Common myeloid progenitor, CD34-positive (primary cell): Measurements from ENCODE around the gene COMMD8.

Experiments
- CTCF ChIA-PET: fragments of 350-600 bp; sonication (Branson Sonifier 250); formaldehyde crosslinking; loops from one replicate; lab custom pipeline; 2021; ENCODE audit warnings: antibody characterized with exemption; lab: Charles Lee
- POLR2A ChIA-PET: fragments of 350-600 bp; sonication (Branson Sonifier 250); formaldehyde crosslinking; loops from one replicate; lab custom pipeline; 2021; ENCODE audit warnings: antibody characterized with exemption; lab: Charles Lee
- DNase-seq, 3 donors: peaks; one replicate each; pipeline versions ENCODE4 v3.0.0 to v3.0.0-alpha.2; 2013
- H3K27ac ChIP-seq, 2 experiments: 1 replicate in 1 of 2; 2 replicates in 1 of 2; pipeline ENCODE4 v1.7.0; 2013; ENCODE audit warnings: inconsistent platforms in 2 of 2, low read length in 2 of 2, mild to moderate bottlenecking in 2 of 2, low read depth in 1 of 2, moderate library complexity in 1 of 2; ENCODE audit not compliant: severe bottlenecking in 2 of 2, insufficient read depth in 1 of 2, poor library complexity in 1 of 2
- H3K27me3 ChIP-seq, 5 experiments: replicated peaks in 2 of 5; 1 replicate in 3 of 5; 2 replicates in 2 of 5; pipeline versions ENCODE4 v1.6.1 to v1.7.0; 2013; ENCODE audit warnings: low read length in 4 of 5, mild to moderate bottlenecking in 2 of 5, moderate library complexity in 2 of 5, inconsistent platforms in 1 of 5; ENCODE audit not compliant: insufficient read depth in 5 of 5, control insufficient read depth in 4 of 5
- H3K36me3 ChIP-seq, 4 experiments: 1 replicate in 2 of 4; 2 replicates in 2 of 4; pipeline versions ENCODE4 v1.6.1 to v1.7.0; 2013; ENCODE audit warnings: low read length in 3 of 4, control low read depth in 1 of 4, mild to moderate bottlenecking in 1 of 4; ENCODE audit not compliant: control insufficient read depth in 4 of 4, insufficient read depth in 4 of 4
- H3K4me1 ChIP-seq, 4 experiments: 1 replicate in 3 of 4; 2 replicates in 1 of 4; pipeline versions ENCODE4 v1.6.1 to v1.7.1; 2013; ENCODE audit warnings: low read length in 3 of 4, mild to moderate bottlenecking in 3 of 4, control low read depth in 1 of 4, inconsistent platforms in 1 of 4, moderate library complexity in 1 of 4; ENCODE audit not compliant: control insufficient read depth in 4 of 4, insufficient read depth in 4 of 4; ENCODE audit errors: control extremely low read depth in 1 of 4
- H3K4me3 ChIP-seq, 7 experiments: 1 replicate in 4 of 7; 2 replicates in 3 of 7; pipeline versions ENCODE4 v1.5.1 to v1.7.0; 2013; ENCODE audit warnings: mild to moderate bottlenecking in 7 of 7, low read length in 6 of 7, moderate library complexity in 6 of 7, inconsistent platforms in 2 of 7, low read depth in 2 of 7, control low read depth in 1 of 7; ENCODE audit not compliant: insufficient read depth in 4 of 7, control insufficient read depth in 1 of 7; ENCODE audit errors: extremely low read depth in 1 of 7
- H3K9me3 ChIP-seq, 5 experiments: 1 replicate in 4 of 5; 2 replicates in 1 of 5; pipeline versions ENCODE4 v1.6.1 to v1.7.1; 2013; ENCODE audit warnings: low read length in 4 of 5, mild to moderate bottlenecking in 2 of 5, inconsistent platforms in 1 of 5, low read depth in 1 of 5, moderate library complexity in 1 of 5; ENCODE audit not compliant: control insufficient read depth in 4 of 5, insufficient read depth in 2 of 5; ENCODE audit errors: control extremely low read depth in 1 of 5
- WGBS: methylation state at CpG from one replicate; pipeline ENCODE4 v1.1.5; 2013; ENCODE audit not compliant: insufficient coverage; 5-methylcytosine and 5-hydroxymethylcytosine counted together

Gene COMMD8

GRCh38 chr4:47478804-47479203 is 15.3 kb upstream of the COMMD8 start:
- Histone ChIP-seq H3K4me3 (no peak overlapping the region), H3K9me3 (no peaks in the 10 kb centered on the region), H3K4me1 (peaks cover 0 to 5% (median 0%) of the 10 kb centered on the region in 4 experiments), H3K27me3 (no peaks in the 10 kb centered on the region), H3K36me3 (no peaks in the 10 kb centered on the region), H3K27ac (no peak overlapping the region)
- ChIA-PET CTCF (no interaction called here), POLR2A (no interaction called here)
- no peak for DNase-seq
- WGBS, result 93% methylated on average over 4 of the region's 4 CpGs

GRCh38 chr4:47475411-47475810 is 11.9 kb upstream of the COMMD8 start:
- Histone ChIP-seq H3K4me3 (no peak overlapping the region), H3K4me1 (no peaks in the 10 kb centered on the region), H3K36me3 (no peaks in the 10 kb centered on the region), H3K27ac (no peak overlapping the region), H3K9me3 (no peaks in the 10 kb centered on the region), H3K27me3 (no peaks in the 10 kb centered on the region)
- ChIA-PET POLR2A (no interaction called here), CTCF (interaction anchor here (0.9 kb wide), 1 partner anchor 9 kb away, joined by 4 read pairs; the partner anchor contains the start of gene ATP10D)
- DNase-seq, result no peak
- no CpG with 5 or more reads among the region's 1 CpG for WGBS

GRCh38 chr4:47474799-47475198 is 11.3 kb upstream of the COMMD8 start:
- WGBS, result no CpG with 5 or more reads among the region's 4 CpGs
- no peaks in the 10 kb centered on the region for H3K27me3 ChIP-seq

GRCh38 chr4:47473141-47473750 is 9.7 kb upstream of the COMMD8 start:
- Histone ChIP-seq H3K4me1 (no peaks in the 10 kb centered on the region), H3K36me3 (no peaks in the 10 kb centered on the region), H3K27ac (no peak overlapping the region), H3K9me3 (no peaks in the 10 kb centered on the region), H3K27me3 (no peaks in the 10 kb centered on the region), H3K4me3 (no peak overlapping the region)
- POLR2A ChIA-PET, result no interaction called here
- DNase-seq, result no peak
- 88% methylated on average over 3 of the region's 3 CpGs for WGBS
- CTCF ChIA-PET, result interaction anchor here (2.2 kb wide), 1 partner anchor 10 kb away, joined by 7 read pairs; the partner anchor contains the start of gene COMMD8

More at GRCh38 chr4:47474799-47475198, 11.3 kb upstream of the COMMD8 start:
- H3K4me1 ChIP-seq, result no peaks in the 10 kb centered on the region
- CTCF ChIA-PET, result interaction anchor here (0.9 kb wide), 1 partner anchor 10 kb away, joined by 4 read pairs; the partner anchor contains the start of gene ATP10D
- H3K4me3 ChIP-seq, result no peak overlapping the region
- H3K27ac ChIP-seq, result no peak overlapping the region
- no peaks in the 10 kb centered on the region for H3K36me3 ChIP-seq
- POLR2A ChIA-PET, result no interaction called here
- H3K9me3 ChIP-seq, result no peaks in the 10 kb centered on the region
- no peak for DNase-seq

- H3K9me3 ChIP-seq, result no peaks in the 10 kb centered on the region
- ChIA-PET POLR2A (no interaction called here), CTCF (interaction anchor here (0.8 to 1.6 kb wide), 4 partner anchors 11 to 92 kb away, joined by 3 to 7 read pairs (median 4); partner anchors contain the start of gene ATP10D)
- H3K36me3 ChIP-seq, result no peaks in the 10 kb centered on the region
- H3K4me1 ChIP-seq, result no peaks in the 10 kb centered on the region
- WGBS, result no CpG with 5 or more reads among the region's 2 CpGs
- no peak for DNase-seq
- no peaks in the 10 kb centered on the region for H3K27me3 ChIP-seq
- H3K27ac ChIP-seq, result no peak overlapping the region
- H3K4me3 ChIP-seq, result no peak overlapping the region
These were observed 8.1 kb upstream of the COMMD8 start for GRCh38 chr4:47471591-47471990.

- H3K27ac ChIP-seq, result no peak overlapping the region
- no peaks in the 10 kb centered on the region for H3K4me1 ChIP-seq
- no peaks in the 10 kb centered on the region for H3K27me3 ChIP-seq
- H3K4me3 ChIP-seq, result no peak overlapping the region
- ChIA-PET CTCF (interaction anchor here (0.8 to 1.6 kb wide), 4 partner anchors 11 to 92 kb away, joined by 3 to 7 read pairs (median 4); partner anchors contain the start of gene ATP10D), POLR2A (no interaction called here)
- no peak for DNase-seq
- no peaks in the 10 kb centered on the region for H3K36me3 ChIP-seq
- 50% methylated on average over 1 of the region's 4 CpGs for WGBS
- no peaks in the 10 kb centered on the region for H3K9me3 ChIP-seq
These were observed 7.6 kb upstream of the COMMD8 start for GRCh38 chr4:47471064-47471463.

- ChIA-PET POLR2A (no interaction called here), CTCF (no interaction called here)
- no peak overlapping the region for H3K4me3 ChIP-seq
- no peaks in the 10 kb centered on the region for H3K4me1 ChIP-seq
- H3K36me3 ChIP-seq, result no peaks in the 10 kb centered on the region
- H3K27me3 ChIP-seq, result no peaks in the 10 kb centered on the region
- no peak for DNase-seq
- no peaks in the 10 kb centered on the region for H3K9me3 ChIP-seq
- no peak overlapping the region for H3K27ac ChIP-seq
- WGBS, result no CpG with 5 or more reads among the region's 3 CpGs
These were observed 6.4 kb upstream of the COMMD8 start for GRCh38 chr4:47469951-47470350.
